IPS-NIHi7 (cell line): ENCODE results near the gene L3MBTL4.
"Not testable (repeated sequence)": the region's sequence is repeated elsewhere in the genome, so short reads cannot be mapped to it uniquely, and the experiment has no call there.

Experiments
- DNase-seq: peaks from one replicate; pipeline ENCODE4 v3.0.0; 2012; ENCODE audit warnings: mixed read lengths; ENCODE audit errors: extremely low spot score

Gene L3MBTL4

DNA sequence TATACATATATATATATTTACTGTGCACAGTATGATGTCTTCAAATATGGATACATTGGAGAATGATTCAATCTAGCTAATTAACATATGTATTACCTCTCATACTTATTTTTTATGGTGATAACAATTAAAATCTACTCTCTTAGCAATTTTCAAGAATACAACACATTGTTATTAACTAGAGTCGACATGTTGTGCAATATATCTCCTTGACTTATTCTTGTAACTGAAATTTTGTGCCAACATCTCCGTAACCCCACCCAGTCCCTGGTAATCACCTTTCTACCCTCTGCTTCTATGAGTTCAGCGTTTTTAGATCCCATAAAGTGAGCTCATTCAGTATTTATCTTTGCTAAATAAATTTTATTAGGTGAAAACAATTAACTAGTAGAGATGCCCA, 303.0 kb downstream of the L3MBTL4 start:
- no peak for DNase-seq

DNA sequence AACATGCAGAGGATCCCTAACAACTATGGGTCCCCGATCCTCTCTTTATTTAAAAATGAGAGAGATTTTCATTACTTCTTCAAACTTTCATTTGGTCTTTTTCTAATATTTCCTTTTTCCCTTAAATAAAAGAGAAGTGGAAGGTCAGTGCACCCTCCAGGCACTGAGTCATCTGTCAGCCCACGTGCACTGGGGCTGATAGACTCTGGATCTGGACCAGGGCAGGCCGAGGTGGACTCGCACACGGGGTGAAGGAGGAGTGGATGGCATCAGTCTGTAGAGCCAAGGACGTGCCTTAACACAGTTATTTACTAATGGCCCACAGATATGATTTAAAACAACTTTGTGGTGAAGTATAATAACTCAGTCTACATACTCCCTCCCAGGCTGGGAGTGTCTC, 305.0 kb downstream of the L3MBTL4 start:
- no peak for DNase-seq

DNA sequence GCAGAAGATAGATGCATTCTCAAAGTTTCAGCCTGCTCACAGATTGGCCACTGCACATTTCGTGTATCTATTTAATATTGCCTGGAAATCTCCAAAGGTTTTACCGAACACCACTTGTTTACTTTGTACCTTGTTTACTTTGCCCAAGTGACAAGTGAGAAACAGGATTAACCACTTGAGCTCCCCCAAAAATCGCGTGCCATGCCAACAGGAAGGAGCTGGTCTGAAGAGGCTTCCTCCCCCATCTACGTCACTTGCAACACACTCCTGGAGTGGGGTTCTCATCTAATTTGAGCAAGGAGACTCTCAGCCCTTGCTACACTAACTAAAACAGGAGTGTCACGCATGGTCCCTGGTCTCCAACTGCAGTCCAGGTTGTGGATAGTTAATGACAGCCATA, 306.9 kb downstream of the L3MBTL4 start:
- DNase-seq: no peak

DNA sequence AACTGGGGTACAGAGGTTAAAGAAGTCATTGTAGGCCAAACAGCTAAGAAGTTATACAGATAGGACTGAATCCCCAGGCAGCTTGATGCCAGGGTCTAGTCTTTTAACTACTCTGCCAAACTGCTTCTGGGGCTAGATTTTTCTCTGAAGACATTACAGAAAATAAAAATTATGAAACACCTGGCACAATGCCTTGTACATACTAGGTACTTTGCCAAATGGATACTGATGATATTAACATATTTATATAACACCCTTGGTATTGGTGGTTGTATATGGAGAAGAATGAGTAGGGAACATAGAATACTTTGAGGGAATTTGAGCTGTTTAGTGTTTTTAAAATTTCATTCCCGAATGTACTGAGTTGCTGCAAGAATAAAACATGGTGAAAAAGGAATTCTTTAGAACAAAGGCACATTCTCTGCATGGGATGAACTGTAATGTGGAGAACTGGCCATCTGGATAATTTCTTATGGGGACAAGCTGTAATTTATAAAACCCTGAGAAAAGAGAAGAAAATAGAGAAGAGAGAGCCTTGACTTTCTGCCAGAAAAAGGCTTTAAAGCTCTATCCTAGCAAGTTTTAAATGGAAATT, 308.5 kb downstream of the L3MBTL4 start:
- no peak for DNase-seq

DNA sequence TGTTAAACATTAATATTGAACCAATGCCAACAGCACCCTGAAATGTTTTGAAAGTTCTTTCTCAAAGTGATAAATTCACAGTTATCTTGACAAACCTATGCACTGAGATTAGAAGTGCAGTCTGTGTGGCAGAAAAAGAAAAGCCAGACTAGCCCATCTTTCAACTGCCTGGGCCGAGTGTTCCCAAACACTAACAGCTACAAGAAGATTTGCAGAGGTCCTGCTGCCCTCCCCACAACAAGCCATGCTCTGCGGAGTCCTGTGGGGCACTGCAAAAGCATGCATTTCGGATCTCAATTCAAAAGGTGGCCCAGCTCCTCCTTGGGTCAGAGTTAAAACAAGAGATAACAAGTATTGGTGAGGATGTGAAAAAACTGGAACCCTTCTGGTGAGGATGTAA, 311.0 kb downstream of the L3MBTL4 start:
- no peak for DNase-seq

DNA sequence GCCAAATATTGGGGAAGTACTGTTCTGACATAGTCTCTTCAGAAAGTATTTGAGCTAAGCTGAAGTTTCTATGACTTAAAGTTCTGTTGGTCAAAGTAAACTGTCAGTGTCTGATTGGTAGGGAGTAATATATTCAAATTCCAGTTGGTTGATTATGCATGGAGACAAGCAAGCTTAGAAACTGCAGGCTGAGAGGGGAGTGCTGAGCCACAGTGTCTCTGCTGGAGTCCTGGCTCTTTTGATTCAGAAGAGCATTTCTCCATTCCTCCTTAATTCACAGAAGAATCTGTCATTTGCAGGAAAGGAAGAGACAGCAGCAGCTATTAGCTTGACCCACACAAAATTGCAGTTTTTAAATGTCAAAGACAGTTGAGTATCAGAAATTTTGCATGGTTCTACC, 318.0 kb downstream of the L3MBTL4 start:
- DNase-seq: no peak

DNA sequence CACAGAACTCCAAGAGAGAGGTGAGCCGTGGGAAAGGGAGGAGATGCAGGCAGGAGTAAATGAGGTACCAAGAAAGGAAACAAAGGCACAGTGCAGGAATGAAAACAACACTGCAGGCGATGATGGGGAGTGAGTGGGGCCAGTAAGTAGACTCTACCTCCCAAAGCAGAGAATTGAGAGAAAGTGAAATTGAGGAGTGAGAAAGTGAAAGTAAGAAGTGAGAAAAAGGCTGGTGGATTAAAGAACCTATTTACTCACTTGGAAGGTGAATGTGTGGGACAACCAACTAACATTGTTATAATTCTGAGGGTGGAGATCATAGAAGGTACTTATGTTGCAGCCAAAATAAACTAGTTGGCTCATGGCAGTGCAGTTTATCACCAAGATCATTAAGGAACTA, 326.3 kb downstream of the L3MBTL4 start:
- DNase-seq: no peak

DNA sequence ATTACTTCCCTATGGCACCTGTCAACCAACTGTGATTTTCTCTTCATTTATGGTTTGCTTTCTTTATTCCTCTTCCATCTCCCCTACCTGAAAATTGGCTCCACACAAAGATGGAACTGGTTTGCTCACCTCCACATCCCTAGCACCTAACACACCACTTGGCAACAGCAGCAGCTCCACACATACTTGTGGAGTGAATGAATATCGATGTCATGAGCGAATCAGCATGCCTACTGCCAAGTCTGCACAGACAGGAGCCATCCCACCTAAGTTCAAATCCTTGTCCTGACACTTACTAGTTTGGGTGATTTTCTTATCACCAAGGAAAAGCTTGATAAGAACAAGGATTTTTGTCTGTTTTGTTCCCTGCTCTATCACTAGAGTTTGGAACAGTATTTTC, 328.0 kb downstream of the L3MBTL4 start:
- no peak for DNase-seq

DNA sequence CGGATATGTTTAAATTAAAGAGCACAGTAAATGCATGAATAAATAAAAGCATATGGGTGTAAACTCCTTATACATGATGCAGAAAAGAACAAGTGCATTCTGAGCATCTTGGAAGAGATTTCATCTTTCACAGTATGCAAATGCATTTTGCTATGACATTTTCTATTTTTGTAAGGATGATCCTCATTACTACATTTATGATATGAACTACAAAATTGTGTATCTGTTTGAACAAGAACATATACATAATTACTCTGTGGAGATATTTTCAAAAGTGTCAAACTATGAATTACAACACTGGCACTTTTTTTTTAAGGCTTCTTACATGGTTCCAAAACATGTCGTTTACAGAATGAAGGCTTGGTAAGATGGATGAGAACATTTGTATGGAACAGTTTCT, 335.3 kb downstream of the L3MBTL4 start:
- no peak for DNase-seq

DNA sequence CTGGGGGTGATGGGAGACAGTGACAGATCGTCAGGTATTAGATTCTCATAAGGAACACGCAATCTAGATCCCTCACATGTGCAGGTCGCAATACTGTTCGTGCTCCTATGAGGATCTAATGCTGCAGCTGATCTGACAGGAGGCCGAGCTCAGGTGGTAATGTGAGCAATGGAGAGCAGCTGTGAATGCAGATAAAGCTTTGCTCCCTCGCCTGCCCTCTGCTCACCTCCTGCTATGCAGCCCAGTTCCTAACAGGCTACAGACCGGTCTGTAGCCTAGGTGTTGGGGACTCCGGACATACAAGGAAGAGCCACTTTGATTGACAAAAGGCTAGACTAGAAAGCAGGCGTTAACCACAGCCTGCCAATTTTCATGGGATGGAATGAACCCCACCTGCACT, 335.8 kb downstream of the L3MBTL4 start:
- DNase-seq: no peak

DNA sequence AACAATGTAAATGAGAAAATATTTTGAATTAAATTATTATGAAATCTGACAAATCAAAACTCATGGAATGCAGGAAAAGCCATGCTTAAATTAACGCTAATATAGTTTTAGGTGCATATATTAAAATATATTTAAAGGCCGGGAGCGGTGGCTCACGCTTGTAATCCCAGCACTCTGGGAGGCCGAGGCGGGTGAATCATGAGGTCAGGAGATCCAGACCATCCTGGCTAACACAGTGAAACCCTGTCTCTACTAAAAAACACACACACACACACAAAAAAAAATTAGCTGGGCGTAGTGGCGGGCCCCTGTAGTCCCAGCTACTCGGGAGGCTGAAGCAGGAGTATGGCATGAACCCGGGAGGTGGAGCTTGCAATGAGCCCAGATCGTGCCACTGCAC, 342.3 kb downstream of the L3MBTL4 start:
- DNase-seq: not testable (repeated sequence)

DNA sequence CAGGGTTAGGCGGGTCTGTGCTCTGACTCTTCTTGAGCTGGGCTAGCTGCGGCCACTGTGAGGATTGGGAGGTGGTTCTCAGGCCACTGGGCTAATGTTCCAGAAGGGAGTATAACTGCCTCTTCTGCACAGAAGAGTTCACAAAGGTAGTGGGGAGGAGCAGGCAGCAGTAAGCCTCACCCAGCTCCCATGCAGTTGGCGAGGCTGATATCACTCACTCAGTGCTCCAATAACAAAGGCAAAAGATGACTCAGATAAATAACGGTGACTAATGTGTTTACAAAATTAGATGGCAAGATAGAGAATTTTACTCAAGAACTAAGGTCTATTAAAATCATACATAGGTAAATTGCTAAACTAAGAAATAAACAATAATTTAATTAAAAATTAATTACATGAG, 345.2 kb downstream of the L3MBTL4 start:
- DNase-seq: no peak

DNA sequence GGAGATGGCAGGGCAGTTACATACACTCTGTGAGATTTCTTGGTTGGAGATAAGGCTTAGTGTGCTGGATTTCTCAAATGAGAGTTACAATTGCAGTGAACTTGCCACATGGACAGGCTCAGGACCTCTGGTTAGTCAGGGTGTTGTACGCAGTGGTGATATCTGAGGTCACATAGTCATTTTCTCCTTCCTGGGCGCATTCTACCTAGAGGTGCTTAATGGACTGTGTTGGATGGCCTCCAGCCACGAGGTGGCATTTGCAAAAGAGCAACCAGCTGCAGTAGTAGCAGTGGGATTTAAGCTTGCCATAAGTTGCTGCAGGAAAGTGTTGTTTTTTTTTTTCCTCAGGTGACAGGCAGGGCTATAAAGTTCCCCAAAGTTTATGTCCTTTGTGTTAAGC, 345.6 kb downstream of the L3MBTL4 start:
- no peak for DNase-seq

DNA sequence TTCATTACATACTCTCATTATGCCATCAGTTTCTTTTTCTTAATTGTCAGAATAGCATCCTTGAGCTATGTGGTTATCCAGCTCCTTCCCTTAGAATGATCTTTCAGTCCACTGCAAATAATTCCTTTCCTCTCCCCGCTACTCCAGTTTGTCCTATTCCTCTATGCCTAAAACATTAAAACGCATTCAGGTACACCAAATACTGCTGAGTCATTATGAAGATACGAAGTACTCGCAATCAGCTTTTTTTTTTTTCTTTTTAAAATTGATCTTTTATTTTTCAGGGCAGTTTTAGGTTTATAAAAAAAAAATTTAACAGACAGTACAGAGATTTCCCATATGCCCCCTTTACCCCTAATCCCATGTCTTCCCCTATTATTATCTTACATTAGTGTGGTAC, 354.6 kb downstream of the L3MBTL4 start:
- no peak for DNase-seq

DNA sequence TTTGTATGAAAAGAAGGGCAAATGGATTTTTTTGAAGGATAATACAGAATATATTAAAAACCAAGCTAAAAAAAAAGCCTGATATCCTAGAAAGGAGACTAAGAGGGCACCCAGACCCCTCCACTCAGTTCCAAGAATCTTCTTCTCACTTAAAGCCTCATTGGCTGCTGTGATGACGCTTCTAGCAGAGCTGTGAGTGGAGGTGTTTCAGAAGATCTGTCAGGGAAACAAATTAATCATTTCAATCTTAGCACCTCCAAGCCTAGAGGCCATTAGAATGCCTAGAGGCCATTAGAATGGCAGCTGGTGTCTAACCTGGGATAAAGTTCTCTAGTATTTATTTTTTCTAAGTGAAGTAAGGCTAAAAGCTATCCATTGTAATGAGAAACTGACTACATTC, 355.2 kb downstream of the L3MBTL4 start:
- DNase-seq: no peak

DNA sequence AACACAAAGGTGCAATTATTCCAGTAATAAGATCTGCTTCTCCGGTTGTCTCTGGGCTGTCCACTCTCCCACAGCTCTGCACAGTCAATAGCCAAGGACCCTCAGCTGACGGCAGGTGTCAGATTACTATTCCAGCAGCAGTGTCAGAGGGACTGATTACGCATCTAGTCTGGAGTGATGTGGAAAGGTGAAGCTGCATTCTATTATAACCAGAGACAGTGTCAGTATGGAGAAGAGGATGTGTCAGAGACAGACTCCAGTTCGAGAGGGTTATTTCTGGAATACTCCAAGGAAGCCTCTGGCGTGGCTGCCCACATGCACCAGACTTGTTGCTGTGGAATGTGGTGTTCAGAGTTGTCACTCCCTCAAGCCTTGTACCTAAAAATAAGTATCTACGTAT, 355.8 kb downstream of the L3MBTL4 start:
- DNase-seq: no peak

DNA sequence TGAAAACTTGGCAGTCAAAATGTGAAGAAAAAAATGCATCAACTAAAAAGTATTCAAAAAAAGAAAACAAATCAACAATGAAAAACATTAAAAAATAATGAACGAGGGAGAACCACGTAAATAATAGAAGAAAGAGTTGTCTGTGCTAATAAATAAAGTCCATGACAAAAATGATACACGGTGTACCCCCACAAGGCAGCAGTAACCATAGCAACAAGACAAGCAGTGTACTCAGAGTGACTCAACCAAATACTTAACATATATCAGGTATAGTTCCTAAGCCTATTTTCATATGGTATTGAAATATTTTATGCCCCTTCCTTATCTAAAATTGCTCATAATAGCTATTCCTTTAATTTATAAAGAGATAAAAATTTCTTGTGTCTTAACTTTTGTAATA, 357.1 kb downstream of the L3MBTL4 start:
- DNase-seq: no peak

DNA sequence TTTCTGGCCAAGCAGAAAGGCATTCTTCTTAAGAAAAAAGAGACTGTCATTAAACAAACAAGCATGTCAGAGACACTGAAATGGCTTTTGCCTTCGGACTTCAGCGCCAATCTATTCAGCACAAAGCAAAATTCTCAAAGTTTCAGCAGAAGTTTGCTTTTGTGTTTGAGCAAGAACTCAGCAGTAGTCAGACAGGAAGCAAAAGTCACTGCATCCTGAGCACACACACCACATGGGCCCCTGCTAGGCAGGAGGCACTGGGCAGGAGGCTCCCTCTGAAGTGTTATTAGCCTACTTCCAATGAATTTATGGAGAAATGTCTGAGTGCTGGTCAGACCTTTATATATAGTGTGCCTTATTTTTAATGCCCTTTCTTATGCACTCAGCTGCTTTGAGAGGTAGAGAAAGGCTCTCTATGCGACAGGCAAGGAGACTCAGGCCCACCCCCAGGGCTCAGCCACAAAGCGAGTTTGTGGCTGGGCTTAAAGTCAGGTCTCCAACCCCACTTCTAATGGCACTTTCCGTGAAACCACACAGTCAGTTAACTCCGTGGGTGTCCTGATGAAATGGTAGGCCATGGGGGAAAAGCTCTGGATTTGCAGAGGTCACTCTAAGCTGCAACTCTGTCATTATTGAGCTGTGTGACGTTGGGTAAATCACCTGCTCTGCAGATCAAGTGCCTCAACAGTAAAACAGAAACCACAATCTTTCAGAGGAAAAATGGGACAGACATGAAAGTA, 358.4 kb downstream of the L3MBTL4 start:
- no peak for DNase-seq

DNA sequence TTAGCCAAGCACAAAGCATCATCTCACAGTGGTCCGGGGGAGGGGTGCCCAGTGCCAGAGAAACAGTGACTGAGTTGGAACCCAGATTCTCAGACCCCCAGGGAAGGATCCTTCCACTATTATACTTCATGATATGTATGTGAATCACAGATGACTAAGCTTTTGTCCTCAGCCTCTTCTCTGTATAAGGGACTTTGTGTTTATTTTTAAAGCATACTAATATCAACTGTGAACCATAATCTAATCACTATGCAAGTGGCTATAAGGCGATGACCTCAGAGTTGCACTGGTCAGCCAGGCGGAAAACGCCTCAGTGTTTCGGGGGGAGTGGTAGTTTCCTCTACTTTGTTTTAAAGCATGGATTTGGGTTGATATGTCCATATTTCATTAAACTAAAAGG, 359.0 kb downstream of the L3MBTL4 start:
- no peak for DNase-seq

DNA sequence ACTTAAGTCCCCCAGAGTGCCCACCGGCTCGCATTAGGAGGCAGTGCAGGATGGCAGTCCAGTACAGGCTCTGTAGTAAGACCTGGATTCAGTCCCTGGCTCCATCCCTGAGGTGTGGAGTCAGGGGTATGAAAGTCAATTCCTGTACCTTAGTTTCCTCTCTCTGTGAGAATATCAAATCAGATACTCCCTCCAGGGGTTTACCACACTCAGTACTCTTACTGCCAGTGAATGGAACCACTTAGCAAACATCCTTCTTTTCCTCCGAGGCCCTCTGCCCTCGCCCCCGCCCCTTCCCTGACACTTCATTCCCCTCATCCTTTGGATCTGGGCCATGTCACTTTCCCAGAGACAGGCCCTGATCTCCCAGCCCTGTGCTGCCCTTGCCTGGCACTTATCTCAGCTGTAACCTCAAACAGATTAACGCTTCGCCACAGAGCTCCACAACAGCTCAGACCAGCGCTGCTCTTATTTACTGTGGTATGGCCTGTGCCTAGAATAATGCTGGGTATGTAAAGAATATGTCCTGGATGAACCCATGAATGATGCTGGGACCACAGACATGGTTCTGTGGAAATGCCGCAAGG, 360.4 kb downstream of the L3MBTL4 start:
- DNase-seq: no peak

DNA sequence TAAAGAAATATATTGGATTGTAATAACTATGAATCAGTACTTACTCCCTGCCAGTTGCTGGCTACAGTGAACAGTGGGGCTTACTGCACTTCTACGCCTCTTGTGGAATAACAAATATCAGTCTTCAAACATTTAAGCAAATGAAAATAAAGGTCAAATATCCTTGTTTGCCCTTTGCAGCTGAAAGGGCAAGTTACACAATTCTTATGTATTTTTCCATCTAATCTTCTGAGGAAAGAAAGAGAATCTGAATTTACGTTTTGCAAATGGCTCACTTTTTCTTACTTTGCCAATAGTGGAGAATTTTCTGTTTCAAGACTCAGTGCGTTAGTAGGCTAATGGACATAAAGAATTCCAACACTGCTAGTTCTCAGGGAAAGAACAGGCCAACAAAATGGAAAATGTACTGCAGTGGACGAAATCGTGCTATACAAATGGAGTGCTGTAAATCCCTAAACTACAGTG, 362.2 kb downstream of the L3MBTL4 start:
- no peak for DNase-seq

DNA sequence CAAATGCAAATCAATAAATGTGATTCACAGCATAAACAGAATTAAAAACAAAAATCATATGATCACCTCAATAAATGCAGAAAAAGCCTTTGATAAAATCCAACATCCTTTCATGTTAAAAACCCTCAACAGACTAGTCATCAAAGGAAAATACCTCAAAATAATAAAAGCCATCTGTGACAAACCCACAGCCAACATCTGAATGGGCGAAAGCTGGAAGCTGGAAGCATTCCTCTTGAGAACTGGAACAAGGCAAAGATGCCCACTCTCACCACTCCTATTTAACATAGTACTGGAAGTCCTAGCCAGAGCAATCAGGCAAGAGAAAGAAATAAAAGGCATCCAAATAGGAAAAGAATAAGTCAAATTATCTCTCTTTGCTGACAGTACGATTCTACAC, 367.1 kb downstream of the L3MBTL4 start:
- DNase-seq: not testable (repeated sequence)

DNA sequence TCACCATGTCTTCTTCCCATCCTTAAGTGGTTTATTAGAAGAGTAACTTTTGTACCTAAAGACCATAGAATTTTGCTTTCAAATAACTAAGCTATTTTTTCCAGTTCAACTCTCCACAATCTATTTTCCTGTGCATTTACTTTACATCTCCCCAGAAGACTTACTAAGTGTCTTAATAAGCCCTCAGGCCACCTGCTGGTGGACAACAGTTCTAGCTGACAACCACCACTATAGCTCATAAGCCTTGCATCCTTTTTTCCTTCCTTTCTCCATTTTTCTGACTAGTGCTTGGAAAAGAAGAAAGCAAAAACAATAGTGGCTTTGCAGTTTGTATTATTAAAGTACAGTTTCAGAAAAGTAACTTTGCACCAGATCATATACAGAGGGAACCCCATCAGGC, 369.9 kb downstream of the L3MBTL4 start:
- DNase-seq: no peak
